Trophoblast cell (in vitro differentiated cells and primary cell): ENCODE measurements around the gene ZFHX3.

ENCODE experiments used
- DNase-seq, 2 donors: peaks; one replicate each; pipeline ENCODE4 v3.0.0-alpha.2; 2016
- H2AFZ ChIP-seq: 2 replicates; pipeline ENCODE4 v1.6.1; 2013; ENCODE audit warnings: low read length, moderate library complexity, mild to moderate bottlenecking; ENCODE audit not compliant: insufficient read depth, poor library complexity
- H2AK5ac ChIP-seq: 2 replicates; pipeline ENCODE4 v1.6.1; 2013; ENCODE audit warnings: mild to moderate bottlenecking, low read length
- H2BK120ac ChIP-seq: 2 replicates; pipeline ENCODE4 v1.6.1; 2013; ENCODE audit warnings: low read length, mild to moderate bottlenecking, moderate library complexity; ENCODE audit not compliant: insufficient read depth, poor library complexity
- H2BK12ac ChIP-seq: 2 replicates; pipeline ENCODE4 v1.6.1; 2013; ENCODE audit warnings: mild to moderate bottlenecking, low read length, moderate library complexity
- H2BK5ac ChIP-seq: 2 replicates; pipeline ENCODE4 v1.6.1; 2013; ENCODE audit warnings: low read length, low read depth, moderate library complexity, mild to moderate bottlenecking; ENCODE audit not compliant: poor library complexity
- H3K14ac ChIP-seq: 2 replicates; pipeline ENCODE4 v1.6.1; 2013; ENCODE audit warnings: mild to moderate bottlenecking, low read length
- H3K18ac ChIP-seq: 2 replicates; pipeline ENCODE4 v1.6.1; 2013; ENCODE audit warnings: mild to moderate bottlenecking, low read length
- H3K23ac ChIP-seq: 2 replicates; pipeline ENCODE4 v1.6.1; 2013; ENCODE audit warnings: low read length
- H3K27ac ChIP-seq: 2 replicates; pipeline ENCODE4 v1.5.1; 2013; ENCODE audit warnings: low read depth, mild to moderate bottlenecking, inconsistent platforms, low read length, moderate library complexity
- H3K27me3 ChIP-seq: 2 replicates; pipeline ENCODE4 v1.6.1; 2013; ENCODE audit warnings: inconsistent platforms, mild to moderate bottlenecking, low read length, moderate library complexity; ENCODE audit not compliant: insufficient read depth
- H3K36me3 ChIP-seq, 2 experiments: 1 replicate in 1 of 2; 2 replicates in 1 of 2; pipeline ENCODE4 v1.6.1; 2013; ENCODE audit warnings: low read length in 2 of 2, mild to moderate bottlenecking in 2 of 2, moderate library complexity in 1 of 2; ENCODE audit not compliant: insufficient read depth in 2 of 2, control insufficient read depth in 1 of 2
- H3K4ac ChIP-seq: 2 replicates; pipeline ENCODE4 v1.6.1; 2013; ENCODE audit warnings: low read depth, mild to moderate bottlenecking, low read length, moderate library complexity
- H3K4me1 ChIP-seq, 2 experiments: 1 replicate in 1 of 2; 2 replicates in 1 of 2; pipeline ENCODE4 v1.6.1; 2013; ENCODE audit warnings: low read length in 2 of 2, mild to moderate bottlenecking in 2 of 2, moderate library complexity in 1 of 2; ENCODE audit not compliant: insufficient read depth in 2 of 2, control insufficient read depth in 1 of 2
- H3K4me2 ChIP-seq: 2 replicates; pipeline ENCODE4 v1.6.1; 2013; ENCODE audit warnings: inconsistent platforms, mild to moderate bottlenecking, low read length, moderate library complexity
- H3K4me3 ChIP-seq: 2 replicates; pipeline ENCODE4 v1.5.1; 2013; ENCODE audit warnings: mild to moderate bottlenecking, low read depth, low read length, inconsistent platforms
- H3K79me1 ChIP-seq: one replicate; pipeline ENCODE4 v1.6.1; 2013; ENCODE audit warnings: low read length
- H3K79me2 ChIP-seq: 2 replicates; pipeline ENCODE4 v1.6.1; 2013; ENCODE audit warnings: low read length, mild to moderate bottlenecking; ENCODE audit not compliant: control insufficient read depth, insufficient read depth, poor library complexity
- H3K9ac ChIP-seq: 2 replicates; pipeline ENCODE4 v1.6.1; 2013; ENCODE audit warnings: mild to moderate bottlenecking, low read length
- H3K9me3 ChIP-seq: 2 replicates; pipeline ENCODE4 v1.6.1; 2013; ENCODE audit warnings: low read depth, mild to moderate bottlenecking, control low read depth, inconsistent platforms, low read length; ENCODE audit not compliant: insufficient read depth
- H4K12ac ChIP-seq: 2 replicates; pipeline ENCODE4 v1.6.1; 2013; ENCODE audit warnings: low read depth, mild to moderate bottlenecking, low read length, moderate library complexity
- H4K8ac ChIP-seq: 2 replicates; pipeline ENCODE4 v1.6.1; 2013; ENCODE audit warnings: low read depth, mild to moderate bottlenecking, low read length, moderate library complexity
- H4K91ac ChIP-seq: one replicate; pipeline ENCODE4 v1.6.1; 2013; ENCODE audit warnings: low read depth, mild to moderate bottlenecking, low read length, moderate library complexity
- WGBS: extraction: QIAGEN DNeasy Blood & Tissue Kit; methylation state at CpG from one replicate; pipeline ENCODE4 v1.1.7; 2013; ENCODE audit warnings: missing lambda C conversion rate; ENCODE audit not compliant: insufficient read length, insufficient coverage; ENCODE audit errors: extremely low coverage; 5-methylcytosine and 5-hydroxymethylcytosine counted together

ZFHX3 gene

GRCh38 chr16:72889616-72890582, 158.0 kb downstream of the ZFHX3 start:
- Histone ChIP-seq H2AK5ac (no peak overlapping the region), H2BK120ac (no peak overlapping the region), H3K4me1 (peaks cover 2 to 7% of the 10 kb centered on the region in 2 experiments), H3K79me1 (no peaks in the 10 kb centered on the region), H2AFZ (no peak overlapping the region), H4K91ac (no peak overlapping the region), H3K79me2 (no peaks in the 10 kb centered on the region), H3K4me3 (no peak overlapping the region), H3K4me2 (no peak overlapping the region), H3K14ac (no peak overlapping the region), H4K12ac (no peak overlapping the region), H2BK5ac (no peak overlapping the region), H3K9me3 (peaks cover 10% of the 10 kb centered on the region), H3K23ac (no peak overlapping the region), H3K27me3 (no peaks in the 10 kb centered on the region), H2BK12ac (no peak overlapping the region), H3K27ac (no peak overlapping the region), H3K36me3 (peaks cover 16 to 29% of the 10 kb centered on the region in 2 experiments), H3K4ac (no peak overlapping the region), H3K18ac (no peak overlapping the region), H3K9ac (no peak overlapping the region), H4K8ac (no peak overlapping the region)
- DNase-seq, result peak; percentile 60 to 88
- no CpG with 5 or more reads among the region's 15 CpGs for WGBS

GRCh38 chr16:72887537-72887936, 160.4 kb downstream of the ZFHX3 start:
- Histone ChIP-seq H3K14ac (no peak overlapping the region), H3K4me1 (peaks cover 0 to 5% of the 10 kb centered on the region in 2 experiments), H3K23ac (peak overlapping the region; percentile 90), H4K8ac (no peak overlapping the region), H2BK120ac (no peak overlapping the region), H3K79me1 (no peaks in the 10 kb centered on the region), H3K27me3 (no peaks in the 10 kb centered on the region), H3K18ac (peak overlapping the region; percentile 11), H3K9me3 (peaks cover 10% of the 10 kb centered on the region), H3K27ac (no peak overlapping the region), H3K79me2 (no peaks in the 10 kb centered on the region), H3K4ac (no peak overlapping the region), H4K91ac (no peak overlapping the region), H2BK12ac (no peak overlapping the region), H3K4me3 (peak overlapping the region; percentile 29), H4K12ac (no peak overlapping the region), H3K36me3 (peaks cover 16 to 31% of the 10 kb centered on the region in 2 experiments), H2AK5ac (no peak overlapping the region), H3K4me2 (no peak overlapping the region), H3K9ac (peak overlapping the region; percentile 32), H2BK5ac (no peak overlapping the region), H2AFZ (no peak overlapping the region)
- DNase-seq, result no peak
- whole genome bisulfite sequencing, result no CpG with 5 or more reads among the region's 14 CpGs

- no peak overlapping the region for H2BK120ac ChIP-seq
- no peak overlapping the region for H4K12ac ChIP-seq
- no peak overlapping the region for H4K8ac ChIP-seq
- no peak overlapping the region for H2AK5ac ChIP-seq
- no peak overlapping the region for H3K23ac ChIP-seq
- H3K14ac ChIP-seq, result no peak overlapping the region
- H3K27ac ChIP-seq, result no peak overlapping the region
- H3K79me2 ChIP-seq, result no peaks in the 10 kb centered on the region
- H3K9ac ChIP-seq, result no peak overlapping the region
- peaks cover 11% of the 10 kb centered on the region for H3K9me3 ChIP-seq
- no peaks in the 10 kb centered on the region for H3K79me1 ChIP-seq
- no peak overlapping the region for H2BK5ac ChIP-seq
- no peak overlapping the region for H4K91ac ChIP-seq
- no peaks in the 10 kb centered on the region for H3K27me3 ChIP-seq
- H3K18ac ChIP-seq, result no peak overlapping the region
- no peak overlapping the region for H3K4ac ChIP-seq
- no peak overlapping the region for H3K4me2 ChIP-seq
- no peak overlapping the region for H2BK12ac ChIP-seq
- no peak overlapping the region for H2AFZ ChIP-seq
- H3K36me3 ChIP-seq, result peaks cover 16 to 33% of the 10 kb centered on the region in 2 experiments
- no CpG with 5 or more reads among the region's 9 CpGs for WGBS
- no peak overlapping the region for H3K4me3 ChIP-seq
- DNase-seq, result no peak
- H3K4me1 ChIP-seq, result peaks cover 0 to 2% of the 10 kb centered on the region in 2 experiments
Measured at GRCh38 chr16:72886346-72886974, 161.5 kb downstream of the ZFHX3 start.

- no peak overlapping the region for H2BK120ac ChIP-seq
- H3K4ac ChIP-seq, result no peak overlapping the region
- no peak overlapping the region for H3K18ac ChIP-seq
- H2AFZ ChIP-seq, result no peak overlapping the region
- DNase-seq, result no peak
- H3K4me2 ChIP-seq, result no peak overlapping the region
- H3K79me2 ChIP-seq, result no peaks in the 10 kb centered on the region
- H3K9me3 ChIP-seq, result peaks cover 8% of the 10 kb centered on the region
- WGBS, result no CpG with 5 or more reads among the region's 5 CpGs
- H3K79me1 ChIP-seq, result no peaks in the 10 kb centered on the region
- no peak overlapping the region for H4K91ac ChIP-seq
- H3K9ac ChIP-seq, result no peak overlapping the region
- H3K27me3 ChIP-seq, result no peaks in the 10 kb centered on the region
- H2AK5ac ChIP-seq, result no peak overlapping the region
- no peak overlapping the region for H2BK5ac ChIP-seq
- H3K4me1 ChIP-seq, result no peaks in the 10 kb centered on the region
- H2BK12ac ChIP-seq, result no peak overlapping the region
- H3K23ac ChIP-seq, result no peak overlapping the region
- no peak overlapping the region for H3K27ac ChIP-seq
- no peak overlapping the region for H3K14ac ChIP-seq
- H4K12ac ChIP-seq, result no peak overlapping the region
- H4K8ac ChIP-seq, result no peak overlapping the region
- no peak overlapping the region for H3K4me3 ChIP-seq
- H3K36me3 ChIP-seq, result peaks cover 13 to 30% of the 10 kb centered on the region in 2 experiments
Measured at GRCh38 chr16:72884573-72884972, 163.4 kb downstream of the ZFHX3 start.
